NCI-H345 treated with DMSO at 0.1 percent for 48 hours (cell line): ENCODE results near the gene DNAJC22.

Source experiments
- DNase-seq: peaks from one replicate; lab custom pipeline; 2025; ENCODE audit not compliant: unreplicated experiment; lab: John Stamatoyannopoulos, UW

DNAJC22 gene

DNA sequence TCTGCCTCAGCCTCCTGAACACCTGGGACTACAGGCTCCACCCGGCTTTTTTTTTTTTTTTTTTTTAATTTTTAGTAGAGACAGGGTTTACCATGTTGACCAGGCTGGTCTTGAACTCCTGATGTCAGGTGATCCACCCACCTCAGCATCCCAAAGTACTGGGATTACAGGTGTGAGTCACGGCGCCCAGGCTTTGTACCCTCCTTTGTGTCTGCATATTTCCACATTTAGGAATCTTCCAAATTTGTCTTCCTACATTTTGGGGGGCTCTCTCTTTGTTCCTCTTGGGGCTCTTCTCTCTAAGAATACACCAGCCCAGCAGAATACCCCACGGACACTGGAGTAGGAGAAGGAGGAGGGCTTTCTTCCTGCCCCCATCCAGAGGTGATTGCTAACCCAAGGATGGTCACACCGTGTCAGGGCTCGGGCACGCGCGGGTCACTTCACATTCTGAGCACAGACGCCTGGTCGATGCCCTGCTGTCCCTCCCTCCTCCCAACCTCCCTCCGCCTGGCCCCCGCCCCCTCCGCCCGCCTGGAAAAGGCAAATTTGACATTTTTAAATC lies 2.1 kb upstream of the DNAJC22 start:
- no peak for DNase-seq

DNA sequence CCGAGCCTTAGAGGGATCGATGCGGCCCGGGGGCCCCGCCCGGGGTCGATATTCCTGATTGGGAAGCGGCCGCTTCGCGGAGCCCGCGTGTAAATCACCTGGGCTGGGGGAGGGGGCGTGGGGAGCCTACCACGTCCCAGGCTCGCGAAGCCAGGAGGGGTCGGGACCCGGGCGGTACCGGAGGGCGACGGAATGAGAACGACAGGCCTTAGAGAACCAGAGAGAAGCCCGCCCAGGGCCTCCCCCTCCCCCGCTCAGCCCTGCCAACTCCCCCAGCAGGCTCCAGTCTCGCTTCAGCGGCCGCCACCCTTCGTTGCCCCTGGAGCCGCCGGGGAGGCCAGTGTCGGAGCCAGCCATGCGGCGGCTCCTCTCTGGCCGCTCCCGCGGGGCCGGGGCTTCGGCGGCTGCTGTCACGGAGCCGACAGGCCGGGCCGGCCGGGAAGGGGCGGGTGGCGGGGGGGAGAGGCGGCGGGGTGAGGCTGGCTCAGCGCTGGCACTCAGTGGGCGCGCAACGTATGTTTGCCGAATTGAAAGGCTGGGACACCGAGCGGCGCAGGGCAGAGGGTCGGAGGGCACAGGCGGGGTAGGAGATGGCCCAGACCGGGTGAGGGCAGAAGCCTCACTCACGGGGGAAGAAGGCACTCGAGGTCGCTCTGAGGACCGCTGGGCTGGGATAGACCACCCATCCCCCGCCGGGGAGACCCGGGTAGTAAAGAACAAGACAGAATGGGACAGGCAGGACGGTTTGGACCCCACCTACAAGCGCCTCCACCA lies 1.4 kb upstream of the DNAJC22 start:
- no peak for DNase-seq

GRCh38 chr12:49345825-49346658 lies 646 bp upstream of the DNAJC22 start:
- DNase-seq: no peak

DNA sequence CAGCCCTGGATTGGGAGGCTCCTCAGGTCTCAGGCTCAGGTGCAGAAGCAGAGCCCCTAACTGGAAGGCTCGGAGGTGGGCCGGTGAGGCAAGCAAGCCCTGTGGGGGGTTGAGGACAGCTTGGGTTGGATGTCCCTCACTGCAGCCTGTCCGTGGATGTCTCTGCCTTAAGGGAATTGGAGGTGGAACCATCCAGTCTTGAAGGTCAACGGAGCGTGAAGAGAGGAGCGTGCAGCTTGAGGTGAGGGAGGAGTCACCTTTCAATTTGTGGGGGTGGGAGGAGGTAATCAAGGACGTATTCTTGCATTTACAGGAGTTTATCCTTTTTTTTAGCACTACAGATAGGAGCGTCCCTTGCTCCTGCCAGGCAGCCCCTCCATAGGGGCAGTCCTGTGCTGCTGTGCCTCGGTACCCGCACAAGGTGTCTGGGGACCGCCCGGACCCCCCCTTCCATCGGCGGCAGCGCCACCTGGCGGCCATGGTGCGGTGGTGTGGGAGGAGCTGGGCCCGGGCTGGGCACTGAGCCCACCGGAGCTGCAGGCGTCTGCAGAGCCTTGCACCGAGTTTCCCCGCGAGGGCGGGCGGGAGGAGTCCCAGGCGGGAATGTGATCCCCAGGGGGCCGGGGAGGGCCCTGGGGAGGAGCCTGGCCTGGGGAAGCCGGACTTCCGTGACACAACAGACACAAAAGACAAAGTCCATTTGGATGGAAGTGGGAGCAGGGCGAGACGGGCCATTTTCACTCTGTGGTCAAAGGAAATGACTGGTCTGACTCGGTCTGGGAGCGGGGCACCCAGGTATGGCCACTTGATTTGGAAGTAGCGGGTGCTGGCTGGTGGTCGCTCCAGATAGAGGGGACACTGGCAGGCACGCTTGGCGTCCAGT lies 864 bp downstream of the DNAJC22 start:
- DNase-seq: no peak

- no peak for DNase-seq
Observed at GRCh38 chr12:49348781-49349180, 2.1 kb downstream of the DNAJC22 start.

GRCh38 chr12:49349266-49349665 lies 2.6 kb downstream of the DNAJC22 start:
- DNase-seq: no peak

DNA sequence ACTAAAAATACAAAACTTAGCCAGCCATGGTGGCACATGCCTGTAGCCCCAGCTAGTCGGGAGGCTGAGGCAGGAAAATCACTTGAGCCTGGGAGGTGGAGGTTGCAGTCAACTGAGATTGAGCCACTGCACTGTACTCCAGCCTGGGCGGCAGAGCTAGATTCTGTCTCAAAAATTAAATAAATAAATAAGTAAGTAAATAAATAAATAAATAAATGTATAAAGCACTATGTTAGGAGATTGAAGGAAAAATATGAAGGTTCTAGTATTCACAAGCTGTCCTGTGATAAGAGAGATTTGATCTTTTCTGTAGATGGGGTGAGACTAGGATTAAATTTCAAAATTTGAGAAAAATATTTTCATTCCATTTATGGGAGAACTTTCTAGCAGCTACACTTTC lies 5.7 kb downstream of the DNAJC22 start:
- DNase-seq: no peak

DNA sequence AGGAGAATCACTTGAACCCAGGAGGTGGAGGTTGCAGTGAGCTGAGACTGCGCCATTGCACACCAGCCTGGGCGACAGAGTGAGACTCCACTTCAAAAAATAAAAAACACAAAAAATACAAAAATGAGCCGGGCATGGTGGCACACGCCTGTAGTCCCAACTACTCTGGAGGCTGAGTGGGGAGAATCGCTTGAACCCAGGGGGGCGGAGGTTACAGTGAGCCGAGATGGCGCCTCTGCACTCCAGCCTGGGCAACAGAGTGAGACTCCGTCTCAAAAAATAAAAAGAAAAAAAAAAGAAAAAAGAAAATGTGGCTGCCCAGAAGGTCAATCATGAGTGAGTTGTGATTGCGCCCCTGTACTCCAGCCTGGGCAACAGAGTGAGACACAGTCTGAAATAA lies 9.2 kb downstream of the DNAJC22 start:
- DNase-seq: no peak

- DNase-seq: no peak
Observed at GRCh38 chr12:49357103-49357678, 10.5 kb downstream of the DNAJC22 start.

DNA sequence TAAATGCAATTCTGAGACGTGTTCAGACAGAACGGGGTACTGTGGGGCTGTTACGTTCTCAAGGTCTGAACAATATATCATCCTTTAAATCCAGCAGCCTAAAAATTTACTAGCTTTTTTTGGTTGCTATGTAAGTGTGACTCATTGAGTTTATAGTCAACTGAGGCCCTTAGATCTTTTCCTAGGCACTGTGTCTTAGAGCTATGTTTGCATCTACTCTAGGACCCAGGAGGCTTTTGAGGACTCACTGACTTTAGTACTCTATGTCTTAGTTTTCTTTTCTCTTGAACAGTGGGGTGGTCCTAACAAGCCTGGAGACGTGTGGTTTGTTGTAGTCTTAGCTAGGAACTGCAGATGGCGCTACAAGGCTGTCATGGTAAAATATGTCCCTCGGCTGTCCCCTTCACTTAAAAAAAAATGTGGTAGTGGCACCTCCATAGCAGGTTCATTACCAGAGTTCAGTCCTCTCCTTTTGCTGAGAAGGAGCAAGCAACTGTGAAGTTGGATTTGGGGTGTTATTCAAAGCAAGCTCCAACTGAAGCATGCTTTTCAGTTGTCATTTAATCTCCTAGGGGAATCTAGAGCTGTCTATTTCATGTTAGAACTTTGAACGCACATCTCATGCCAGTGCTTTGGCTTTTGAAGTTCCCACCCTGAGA lies 11.9 kb downstream of the DNAJC22 start:
- DNase-seq: peak; percentile 14

- no peak for DNase-seq
Observed at GRCh38 chr12:49359671-49360070, 13.0 kb downstream of the DNAJC22 start.

DNA sequence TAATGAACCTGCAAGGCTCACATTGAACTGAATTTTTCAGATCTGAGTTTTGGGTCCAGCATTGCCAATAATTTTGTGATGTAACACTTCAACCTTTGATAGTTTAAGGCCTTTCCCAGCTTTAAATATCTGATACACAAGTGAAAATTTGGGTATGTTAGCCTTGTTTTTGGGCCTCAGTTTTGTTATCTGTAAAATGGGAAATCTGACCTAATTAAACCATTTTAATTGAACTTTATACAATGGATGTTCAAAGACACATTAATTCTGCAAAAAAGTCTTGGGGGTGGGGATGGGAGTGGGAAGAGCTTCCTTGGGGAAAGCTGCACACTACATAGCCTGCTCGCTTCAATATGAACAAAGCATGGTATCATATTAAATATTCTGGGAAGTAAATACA lies 15.4 kb downstream of the DNAJC22 start:
- DNase-seq: no peak

GRCh38 chr12:49364989-49365388 lies 18.3 kb downstream of the DNAJC22 start:
- DNase-seq: no peak

GRCh38 chr12:49365542-49365941 lies 18.9 kb downstream of the DNAJC22 start:
- DNase-seq: no peak

DNA sequence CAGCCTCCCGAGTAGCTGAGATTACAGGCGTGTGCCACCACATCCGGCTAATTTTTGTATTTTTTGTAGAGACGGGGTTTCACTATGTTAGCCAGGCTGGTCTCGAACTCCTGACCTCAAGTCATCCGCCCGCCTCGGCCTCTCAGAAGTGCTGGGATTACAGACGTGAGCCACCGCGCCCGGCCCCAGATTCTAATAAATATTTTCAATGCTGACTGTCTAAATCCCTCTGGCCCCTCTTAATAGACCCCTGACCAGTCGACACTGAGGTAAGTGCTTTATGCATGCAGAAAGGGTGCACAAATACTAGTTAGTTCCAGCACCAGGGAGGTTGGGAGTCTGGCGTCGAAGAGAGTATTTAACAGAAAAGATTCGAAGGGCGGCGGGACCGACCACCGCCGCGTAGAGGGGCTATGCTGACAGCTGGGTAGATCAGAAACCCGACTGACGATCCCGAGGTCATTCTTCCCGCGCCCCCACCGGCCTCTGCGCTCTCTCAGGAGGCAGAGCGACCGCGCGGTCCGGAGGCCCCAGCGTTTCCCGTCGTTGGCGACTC lies 19.5 kb downstream of the DNAJC22 start:
- no peak for DNase-seq

- peak; percentile 23 for DNase-seq
Observed at GRCh38 chr12:49366652-49367380, 20.1 kb downstream of the DNAJC22 start.

GRCh38 chr12:49367381-49368239 lies 20.9 kb downstream of the DNAJC22 start, which contains the start of gene SPATS2:
Gene SPATS2 (plus strand): TSS chr12:49367462. CDS start chr12:49461013, 93,551 bp downstream.
- no peak for DNase-seq

- DNase-seq: no peak
Observed at GRCh38 chr12:49368240-49368600, 21.5 kb downstream of the DNAJC22 start.
